HUES6 (cell line): ENCODE measurements around the gene FAM83G.

ENCODE experiments used
- H3K27ac ChIP-seq: 2 replicates; pipeline ENCODE4 v1.7.0; 2013; ENCODE audit warnings: low read depth, mild to moderate bottlenecking, low read length, inconsistent platforms
- H3K27me3 ChIP-seq: 2 replicates; pipeline ENCODE4 v1.6.1; 2013; ENCODE audit warnings: low read length; ENCODE audit not compliant: control insufficient read depth, insufficient read depth
- H3K36me3 ChIP-seq: 2 replicates; pipeline ENCODE4 v1.6.1; 2013; ENCODE audit warnings: low read length; ENCODE audit not compliant: control insufficient read depth, insufficient read depth
- H3K4me1 ChIP-seq: 2 replicates; pipeline ENCODE4 v1.6.1; 2013; ENCODE audit warnings: low read length; ENCODE audit not compliant: control insufficient read depth, insufficient read depth
- H3K4me3 ChIP-seq: 2 replicates; pipeline ENCODE4 v1.5.1; 2013; ENCODE audit warnings: low read depth, low read length
- H3K9ac ChIP-seq: one replicate; pipeline ENCODE4 v1.6.1; 2013; ENCODE audit warnings: mild to moderate bottlenecking, low read length
- H3K9me3 ChIP-seq: 2 replicates; pipeline ENCODE4 v1.6.1; 2013; ENCODE audit warnings: low read depth, low read length; ENCODE audit not compliant: control insufficient read depth, insufficient read depth

FAM83G gene

DNA sequence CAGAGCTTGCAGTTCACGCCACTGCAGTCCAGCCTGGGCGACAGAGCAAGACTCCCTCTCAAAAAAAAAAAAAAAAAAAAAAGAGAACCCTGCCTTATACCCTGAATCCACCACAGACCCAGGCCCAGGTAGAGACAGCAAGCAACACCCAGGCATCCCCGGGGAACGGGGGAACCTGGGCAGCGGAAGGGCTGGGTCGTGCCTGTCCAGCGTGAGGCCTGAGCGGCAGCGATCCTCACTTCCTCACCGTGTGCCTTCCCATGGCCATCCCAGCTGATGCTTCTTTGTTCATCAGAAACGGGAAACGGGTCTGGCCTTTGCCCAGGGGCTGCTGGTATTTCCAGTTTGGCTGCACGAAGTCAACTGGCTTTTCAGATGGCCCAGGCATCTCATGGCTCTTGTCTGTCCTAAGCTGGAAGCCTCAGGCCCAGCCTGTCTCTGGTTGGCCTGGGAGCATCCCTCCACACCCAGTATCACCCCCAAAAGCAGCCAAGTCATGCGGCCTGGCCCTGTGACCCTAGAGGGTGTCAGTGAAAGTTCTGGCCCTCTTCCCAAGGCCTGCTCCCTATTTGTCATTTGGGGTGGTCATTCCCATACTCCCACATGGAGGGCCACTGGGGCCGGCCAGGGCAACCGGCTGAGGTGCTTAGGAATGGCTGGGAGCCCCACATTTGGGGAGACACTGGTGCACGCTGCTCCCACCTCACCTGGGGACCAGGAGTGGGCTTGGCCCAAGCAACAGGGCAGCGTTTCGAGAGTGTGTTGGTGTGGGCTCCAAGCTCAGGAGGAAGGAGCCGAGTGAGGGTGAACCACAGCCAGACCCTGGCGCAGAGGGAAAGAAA is 20.1 kb downstream of the FAM83G start:
- H3K9me3 ChIP-seq, result no peaks in the 10 kb centered on the region
- H3K36me3 ChIP-seq, result peaks cover 70% of the 10 kb centered on the region
- no peak overlapping the region for H3K4me3 ChIP-seq
- H3K27ac ChIP-seq, result no peak overlapping the region
- H3K9ac ChIP-seq, result no peak overlapping the region
- peaks cover 14% of the 10 kb centered on the region; the same call in 1 of the 2 replicates for H3K4me1 ChIP-seq
- no peaks in the 10 kb centered on the region for H3K27me3 ChIP-seq

DNA sequence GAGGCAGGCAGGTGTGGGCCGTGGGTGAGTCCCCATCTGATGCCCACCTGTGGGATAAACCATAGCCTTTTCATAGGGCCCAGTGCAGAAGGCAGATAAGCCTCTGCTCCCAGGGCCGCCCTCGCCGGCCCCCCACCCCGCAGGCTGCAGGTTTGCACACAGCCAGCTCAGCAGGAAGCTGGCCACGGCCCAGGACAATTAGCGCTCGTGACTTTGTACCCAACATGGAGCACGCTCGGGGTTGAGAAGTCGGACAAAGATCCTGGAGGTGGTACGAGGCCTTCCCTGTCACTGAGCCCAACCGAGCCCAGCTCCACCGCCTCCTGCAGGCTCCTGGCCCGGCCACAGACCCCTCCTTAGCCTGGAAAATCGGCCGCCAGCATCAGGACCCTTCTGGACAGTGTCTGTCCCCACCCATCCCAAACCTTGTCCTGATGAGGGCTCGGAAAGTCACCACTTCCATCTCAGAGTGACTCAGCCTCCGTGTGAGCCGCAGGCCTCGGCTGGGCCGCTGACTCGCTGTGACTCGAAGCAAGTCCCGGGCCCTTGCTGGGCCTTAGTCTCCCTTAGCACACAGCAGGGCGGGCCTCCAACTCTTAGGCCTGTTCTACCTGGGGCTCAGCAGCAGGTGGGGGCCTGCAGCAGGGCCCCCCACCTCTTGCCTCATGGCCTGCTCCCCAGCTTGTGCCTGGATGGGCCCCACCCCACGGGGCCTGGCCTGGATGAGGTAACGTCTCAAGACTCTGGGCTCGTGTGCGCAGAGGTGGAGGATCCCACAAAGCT is 22.7 kb downstream of the FAM83G start:
- Histone ChIP-seq H3K9me3 (no peaks in the 10 kb centered on the region), H3K27me3 (no peaks in the 10 kb centered on the region), H3K27ac (peak overlapping the region; percentile 55), H3K4me1 (peaks cover 14% of the 10 kb centered on the region; the same call in 1 of the 2 replicates), H3K9ac (peak overlapping the region; percentile 0), H3K36me3 (peaks cover 72% of the 10 kb centered on the region), H3K4me3 (no peak overlapping the region)

GRCh38 chr17:18981335-18981641 is 23.3 kb downstream of the FAM83G start:
- Histone ChIP-seq H3K27ac (no peak overlapping the region), H3K9me3 (no peaks in the 10 kb centered on the region), H3K27me3 (no peaks in the 10 kb centered on the region), H3K4me1 (peaks cover 14% of the 10 kb centered on the region; the same call in 1 of the 2 replicates), H3K4me3 (no peak overlapping the region), H3K36me3 (peaks cover 72% of the 10 kb centered on the region), H3K9ac (no peak overlapping the region)

DNA sequence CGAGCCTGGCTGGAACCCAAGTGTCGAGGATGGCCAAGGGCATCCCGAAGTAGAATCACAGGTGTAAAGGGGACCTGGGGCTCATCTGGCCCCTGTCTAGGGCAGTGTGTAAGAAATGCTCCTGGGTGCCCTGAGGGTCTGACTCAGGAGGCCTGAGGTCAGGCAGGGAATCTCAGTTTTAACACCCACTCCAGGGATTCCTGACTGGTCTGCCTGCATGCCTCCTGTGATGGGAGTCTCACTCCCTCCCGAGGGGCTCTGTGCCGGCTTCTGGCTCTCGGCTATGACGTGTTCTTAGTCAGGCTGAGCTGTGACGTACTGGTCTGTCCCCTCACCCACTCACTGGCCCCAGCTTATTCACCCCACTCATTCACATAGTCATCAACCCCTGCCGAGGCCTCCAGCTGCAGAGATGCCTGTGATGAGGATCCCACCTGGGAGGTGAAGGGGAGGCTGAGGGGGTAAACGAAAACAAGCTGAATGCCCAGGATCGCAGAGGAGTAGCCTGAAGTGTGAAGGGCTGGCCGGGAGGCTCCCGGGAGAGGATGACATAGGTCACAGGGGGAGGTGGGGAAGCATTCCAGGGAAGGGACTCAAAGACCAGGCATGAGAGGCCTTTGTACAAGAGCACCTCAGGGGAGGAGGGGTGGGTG is 23.8 kb downstream of the FAM83G start:
- H3K27ac ChIP-seq, result no peak overlapping the region
- no peak overlapping the region for H3K9ac ChIP-seq
- H3K36me3 ChIP-seq, result peaks cover 68% of the 10 kb centered on the region

DNA sequence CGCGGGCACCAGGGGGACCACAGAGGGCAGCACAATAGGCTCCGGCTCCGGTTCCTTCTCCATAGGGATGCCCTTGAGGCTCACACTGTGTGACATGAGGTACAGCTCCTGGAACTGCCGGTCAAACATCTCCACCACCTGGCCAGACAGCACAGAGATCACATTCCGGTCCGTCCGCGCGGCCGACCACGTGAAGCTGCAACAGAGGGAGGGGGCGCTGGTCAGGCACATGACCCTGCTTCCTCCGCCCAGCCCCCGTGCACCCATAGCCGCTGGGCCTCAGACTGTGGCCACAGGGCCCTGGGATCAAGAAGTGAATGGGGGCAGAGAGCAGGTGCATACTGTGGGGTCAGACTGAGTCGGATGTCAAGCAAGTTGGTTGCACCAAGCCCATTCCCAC is 25.9 kb downstream of the FAM83G start:
- Histone ChIP-seq H3K27me3 (no peaks in the 10 kb centered on the region), H3K4me3 (no peak overlapping the region), H3K36me3 (peaks cover 63% of the 10 kb centered on the region), H3K9ac (no peak overlapping the region), H3K27ac (no peak overlapping the region), H3K4me1 (peaks cover 14% of the 10 kb centered on the region; the same call in 1 of the 2 replicates), H3K9me3 (no peaks in the 10 kb centered on the region)

More for the DNA sequence above, 23.8 kb downstream of the FAM83G start:
- no peaks in the 10 kb centered on the region for H3K27me3 ChIP-seq
- H3K9me3 ChIP-seq, result no peaks in the 10 kb centered on the region
- no peak overlapping the region for H3K4me3 ChIP-seq
- H3K4me1 ChIP-seq, result peaks cover 14% of the 10 kb centered on the region; the same call in 1 of the 2 replicates

DNA sequence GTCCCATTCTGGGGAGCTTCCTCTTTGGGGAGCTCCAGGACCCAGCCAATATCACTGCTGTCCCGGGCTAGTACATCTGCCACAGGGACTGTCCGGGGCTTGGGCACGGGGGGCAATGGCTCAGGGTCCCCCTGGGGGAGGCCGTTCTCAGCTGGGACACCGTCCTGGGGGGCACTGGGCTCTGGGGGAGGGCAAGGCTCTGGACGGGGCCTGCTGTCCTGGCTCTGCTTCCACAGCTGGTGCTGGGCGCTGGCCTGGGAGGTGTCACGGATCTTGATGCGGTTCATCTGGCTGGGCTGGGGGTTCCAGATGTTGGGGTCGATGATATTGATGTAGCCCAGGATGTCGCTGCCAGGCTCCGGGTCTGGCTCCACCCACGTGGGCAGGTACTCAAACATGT is 26.5 kb downstream of the FAM83G start:
- Histone ChIP-seq H3K27ac (no peak overlapping the region), H3K4me1 (peaks cover 14% of the 10 kb centered on the region; the same call in 1 of the 2 replicates), H3K4me3 (no peak overlapping the region), H3K9ac (no peak overlapping the region), H3K9me3 (no peaks in the 10 kb centered on the region), H3K27me3 (no peaks in the 10 kb centered on the region), H3K36me3 (peaks cover 62% of the 10 kb centered on the region)

GRCh38 chr17:18977646-18978045 is 26.9 kb downstream of the FAM83G start:
- Histone ChIP-seq H3K9ac (no peak overlapping the region), H3K27ac (no peak overlapping the region), H3K27me3 (no peaks in the 10 kb centered on the region), H3K4me3 (no peak overlapping the region), H3K36me3 (peaks cover 63% of the 10 kb centered on the region), H3K4me1 (peaks cover 14% of the 10 kb centered on the region; the same call in 1 of the 2 replicates), H3K9me3 (no peaks in the 10 kb centered on the region)

- Histone ChIP-seq H3K4me3 (no peak overlapping the region), H3K4me1 (peaks cover 9% of the 10 kb centered on the region; the same call in 1 of the 2 replicates), H3K9ac (no peak overlapping the region), H3K27me3 (no peaks in the 10 kb centered on the region), H3K9me3 (no peaks in the 10 kb centered on the region), H3K27ac (no peak overlapping the region), H3K36me3 (peaks cover 65% of the 10 kb centered on the region)
These were observed 27.5 kb downstream of the FAM83G start for GRCh38 chr17:18977021-18977420.

GRCh38 chr17:18976201-18976600 is 28.4 kb downstream of the FAM83G start:
- H3K9me3 ChIP-seq, result no peaks in the 10 kb centered on the region
- peaks cover under 1% of the 10 kb centered on the region; the same call in 1 of the 2 replicates for H3K4me1 ChIP-seq
- peaks cover 73% of the 10 kb centered on the region for H3K36me3 ChIP-seq
- no peak overlapping the region for H3K27ac ChIP-seq
- H3K4me3 ChIP-seq, result no peak overlapping the region
- no peaks in the 10 kb centered on the region for H3K27me3 ChIP-seq
- H3K9ac ChIP-seq, result no peak overlapping the region

DNA sequence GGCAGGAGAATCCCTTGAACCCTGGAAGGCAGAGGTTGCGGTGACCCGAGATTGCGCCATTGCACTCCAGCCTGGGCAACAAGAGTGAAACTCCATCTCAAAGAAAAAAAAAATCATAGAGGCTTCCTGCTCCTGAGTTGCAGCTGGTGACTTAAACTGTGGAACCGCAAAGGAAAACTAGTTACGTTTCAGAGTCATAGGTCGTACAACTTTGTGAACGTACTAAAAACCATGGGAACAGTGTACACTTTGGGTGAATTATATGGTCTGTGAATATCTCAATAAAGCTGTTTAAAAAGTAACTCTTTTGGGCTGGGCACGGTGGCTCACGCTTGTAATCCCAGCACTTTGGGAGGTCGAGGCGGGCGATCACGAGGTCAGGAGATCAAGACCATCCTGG is 29.0 kb downstream of the FAM83G start:
- Histone ChIP-seq H3K27ac (no peak overlapping the region), H3K27me3 (no peaks in the 10 kb centered on the region), H3K4me3 (no peak overlapping the region), H3K4me1 (no peaks in the 10 kb centered on the region), H3K9ac (no peak overlapping the region), H3K36me3 (peaks cover 78% of the 10 kb centered on the region), H3K9me3 (no peaks in the 10 kb centered on the region)
